Transverse colon (tissue), 3 donors: Measurements from ENCODE around the gene RAPGEF4.

ENCODE experiments used
- EP300 ChIP-seq: sonication (generic); formaldehyde crosslinking; IDR thresholded peaks from one replicate; pipeline ENCODE4 v1.6.1; 2017; ENCODE audit warnings: antibody characterized with exemption, low read depth
- POLR2A ChIP-seq: fragments of 450-650 bp; IDR thresholded peaks from one replicate; pipeline ENCODE4 v1.6.1; 2016; ENCODE audit warnings: antibody characterized with exemption, mild to moderate bottlenecking, moderate library complexity
- TF ChIP-seq, protein P1 (sequence below), 5 experiments: fragments of 200-600 bp in 3 of 5; fragments of 450-650 bp in 2 of 5; sonication (generic) in 3 of 5; IDR thresholded peaks; 1 replicate in 2 of 5; 2 replicates in 3 of 5; pipeline ENCODE4 v1.5.1; 2016 to 2017; ENCODE audit warnings: antibody characterized with exemption in 5 of 5, inconsistent platforms in 3 of 5, mild to moderate bottlenecking in 2 of 5, moderate library complexity in 1 of 5

GRCh38 chr2:172842511-172843265 is 107.0 kb downstream of the RAPGEF4 start:
- TF ChIP-seq, protein P1, sequence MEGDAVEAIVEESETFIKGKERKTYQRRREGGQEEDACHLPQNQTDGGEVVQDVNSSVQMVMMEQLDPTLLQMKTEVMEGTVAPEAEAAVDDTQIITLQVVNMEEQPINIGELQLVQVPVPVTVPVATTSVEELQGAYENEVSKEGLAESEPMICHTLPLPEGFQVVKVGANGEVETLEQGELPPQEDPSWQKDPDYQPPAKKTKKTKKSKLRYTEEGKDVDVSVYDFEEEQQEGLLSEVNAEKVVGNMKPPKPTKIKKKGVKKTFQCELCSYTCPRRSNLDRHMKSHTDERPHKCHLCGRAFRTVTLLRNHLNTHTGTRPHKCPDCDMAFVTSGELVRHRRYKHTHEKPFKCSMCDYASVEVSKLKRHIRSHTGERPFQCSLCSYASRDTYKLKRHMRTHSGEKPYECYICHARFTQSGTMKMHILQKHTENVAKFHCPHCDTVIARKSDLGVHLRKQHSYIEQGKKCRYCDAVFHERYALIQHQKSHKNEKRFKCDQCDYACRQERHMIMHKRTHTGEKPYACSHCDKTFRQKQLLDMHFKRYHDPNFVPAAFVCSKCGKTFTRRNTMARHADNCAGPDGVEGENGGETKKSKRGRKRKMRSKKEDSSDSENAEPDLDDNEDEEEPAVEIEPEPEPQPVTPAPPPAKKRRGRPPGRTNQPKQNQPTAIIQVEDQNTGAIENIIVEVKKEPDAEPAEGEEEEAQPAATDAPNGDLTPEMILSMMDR (IDR thresholded peaks at IDR 0.05): no peak
- TF ChIP-seq POLR2A: no peak
- TF ChIP-seq EP300: no peak
